ENCODE data around the gene CD69.

CD69 gene

DNA sequence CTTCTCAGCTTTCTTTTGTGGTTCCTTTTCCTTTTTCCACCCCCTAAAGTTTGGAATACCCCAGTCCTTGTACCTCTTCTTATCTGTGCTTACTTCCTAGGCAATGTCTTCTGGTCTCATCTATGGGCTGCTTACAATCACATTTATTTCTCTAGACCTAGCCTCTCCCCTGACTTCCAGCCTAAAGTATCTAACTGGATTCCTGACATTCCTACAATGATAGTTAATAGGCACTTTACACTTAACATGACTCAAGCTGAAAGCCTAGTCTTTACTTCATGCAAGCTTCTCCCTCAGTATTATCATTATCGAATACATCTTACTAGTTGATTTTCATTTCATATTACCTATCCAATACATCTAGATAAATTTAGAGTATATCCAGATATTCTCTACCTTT lies 49.0 kb downstream of the CD69 start (continued):
- TF ChIP-seq, protein P1, sequence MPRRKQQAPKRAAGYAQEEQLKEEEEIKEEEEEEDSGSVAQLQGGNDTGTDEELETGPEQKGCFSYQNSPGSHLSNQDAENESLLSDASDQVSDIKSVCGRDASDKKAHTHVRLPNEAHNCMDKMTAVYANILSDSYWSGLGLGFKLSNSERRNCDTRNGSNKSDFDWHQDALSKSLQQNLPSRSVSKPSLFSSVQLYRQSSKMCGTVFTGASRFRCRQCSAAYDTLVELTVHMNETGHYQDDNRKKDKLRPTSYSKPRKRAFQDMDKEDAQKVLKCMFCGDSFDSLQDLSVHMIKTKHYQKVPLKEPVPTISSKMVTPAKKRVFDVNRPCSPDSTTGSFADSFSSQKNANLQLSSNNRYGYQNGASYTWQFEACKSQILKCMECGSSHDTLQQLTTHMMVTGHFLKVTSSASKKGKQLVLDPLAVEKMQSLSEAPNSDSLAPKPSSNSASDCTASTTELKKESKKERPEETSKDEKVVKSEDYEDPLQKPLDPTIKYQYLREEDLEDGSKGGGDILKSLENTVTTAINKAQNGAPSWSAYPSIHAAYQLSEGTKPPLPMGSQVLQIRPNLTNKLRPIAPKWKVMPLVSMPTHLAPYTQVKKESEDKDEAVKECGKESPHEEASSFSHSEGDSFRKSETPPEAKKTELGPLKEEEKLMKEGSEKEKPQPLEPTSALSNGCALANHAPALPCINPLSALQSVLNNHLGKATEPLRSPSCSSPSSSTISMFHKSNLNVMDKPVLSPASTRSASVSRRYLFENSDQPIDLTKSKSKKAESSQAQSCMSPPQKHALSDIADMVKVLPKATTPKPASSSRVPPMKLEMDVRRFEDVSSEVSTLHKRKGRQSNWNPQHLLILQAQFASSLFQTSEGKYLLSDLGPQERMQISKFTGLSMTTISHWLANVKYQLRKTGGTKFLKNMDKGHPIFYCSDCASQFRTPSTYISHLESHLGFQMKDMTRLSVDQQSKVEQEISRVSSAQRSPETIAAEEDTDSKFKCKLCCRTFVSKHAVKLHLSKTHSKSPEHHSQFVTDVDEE (CRISPR knock-in tag; IDR thresholded peaks at IDR 0.05): no peak
- TF ChIP-seq TOX (CRISPR knock-in tag; IDR thresholded peaks at IDR 0.05; ENCODE audit: borderline replicate concordance) (no peak), GLIS3 (CRISPR knock-in tag; IDR thresholded peaks at IDR 0.05) (no peak), ZNF8 (CRISPR knock-in tag; IDR thresholded peaks at IDR 0.05) (no peak), RARB (CRISPR knock-in tag; IDR thresholded peaks at IDR 0.05) (no peak), ZC3H10 (CRISPR knock-in tag; IDR thresholded peaks at IDR 0.05) (no peak)
- TF ChIP-seq, protein P2, sequence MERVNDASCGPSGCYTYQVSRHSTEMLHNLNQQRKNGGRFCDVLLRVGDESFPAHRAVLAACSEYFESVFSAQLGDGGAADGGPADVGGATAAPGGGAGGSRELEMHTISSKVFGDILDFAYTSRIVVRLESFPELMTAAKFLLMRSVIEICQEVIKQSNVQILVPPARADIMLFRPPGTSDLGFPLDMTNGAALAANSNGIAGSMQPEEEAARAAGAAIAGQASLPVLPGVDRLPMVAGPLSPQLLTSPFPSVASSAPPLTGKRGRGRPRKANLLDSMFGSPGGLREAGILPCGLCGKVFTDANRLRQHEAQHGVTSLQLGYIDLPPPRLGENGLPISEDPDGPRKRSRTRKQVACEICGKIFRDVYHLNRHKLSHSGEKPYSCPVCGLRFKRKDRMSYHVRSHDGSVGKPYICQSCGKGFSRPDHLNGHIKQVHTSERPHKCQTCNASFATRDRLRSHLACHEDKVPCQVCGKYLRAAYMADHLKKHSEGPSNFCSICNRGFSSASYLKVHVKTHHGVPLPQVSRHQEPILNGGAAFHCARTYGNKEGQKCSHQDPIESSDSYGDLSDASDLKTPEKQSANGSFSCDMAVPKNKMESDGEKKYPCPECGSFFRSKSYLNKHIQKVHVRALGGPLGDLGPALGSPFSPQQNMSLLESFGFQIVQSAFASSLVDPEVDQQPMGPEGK (CRISPR knock-in tag; IDR thresholded peaks at IDR 0.05; ENCODE audit: borderline replicate concordance): no peak

DNA sequence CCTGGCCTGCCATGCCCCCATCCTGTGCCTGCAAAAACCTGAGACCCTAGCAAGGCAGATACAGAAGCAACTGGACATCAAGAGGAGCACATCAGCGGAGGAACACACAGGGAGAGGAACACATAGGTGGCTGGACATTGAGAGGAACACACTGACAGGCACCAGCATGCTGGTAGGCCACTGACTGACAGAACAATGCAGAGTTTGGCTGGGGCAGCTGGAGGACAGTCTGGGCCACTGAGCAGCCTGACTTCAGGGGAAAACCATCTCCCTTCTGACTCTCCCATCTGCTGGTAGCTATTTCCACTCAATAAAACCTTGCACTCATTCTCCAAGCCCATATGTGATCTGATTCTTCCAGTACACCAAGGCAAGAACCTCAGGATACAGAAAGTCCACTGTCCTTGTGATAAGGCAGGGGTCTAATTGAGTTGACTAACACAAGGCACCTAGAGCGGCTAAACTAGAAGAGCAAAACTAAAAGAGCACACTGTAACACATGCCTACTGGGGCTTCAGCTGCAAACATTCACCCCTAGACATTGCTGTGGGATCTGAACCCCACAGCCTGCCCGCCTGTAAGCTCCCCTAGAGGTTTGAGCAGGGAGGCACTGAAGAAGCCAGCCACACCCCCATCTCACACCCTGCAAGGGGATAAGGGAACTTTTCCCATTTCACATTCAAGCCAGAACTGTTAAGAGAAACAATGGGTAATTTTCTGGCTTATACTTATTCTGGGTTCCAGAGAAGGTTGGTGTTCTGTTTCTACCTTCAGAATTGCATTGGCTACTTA lies 49.9 kb downstream of the CD69 start:
- TF ChIP-seq ZFP30 (CRISPR knock-in tag; IDR thresholded peaks at IDR 0.05): no peak
- TF ChIP-seq, protein P2 (CRISPR knock-in tag; IDR thresholded peaks at IDR 0.05; ENCODE audit: borderline replicate concordance): no peak
- no peak for TF ChIP-seq BACH2 (CRISPR knock-in tag; IDR thresholded peaks at IDR 0.05; ENCODE audit: borderline replicate concordance)
- TF ChIP-seq ISL1 (CRISPR knock-in tag; IDR thresholded peaks at IDR 0.05): no peak
- no peak for TF ChIP-seq TCF4 (CRISPR knock-in tag; IDR thresholded peaks at IDR 0.05; ENCODE audit: borderline replicate concordance)
- TF ChIP-seq PPARA (CRISPR knock-in tag; IDR thresholded peaks at IDR 0.05; ENCODE audit: borderline replicate concordance): no peak
- no peak for TF ChIP-seq ZFP3 (CRISPR knock-in tag; IDR thresholded peaks at IDR 0.05)
- TF ChIP-seq OSR1 (CRISPR knock-in tag; IDR thresholded peaks at IDR 0.05): no peak
- no peak for ATAC-seq

DNA sequence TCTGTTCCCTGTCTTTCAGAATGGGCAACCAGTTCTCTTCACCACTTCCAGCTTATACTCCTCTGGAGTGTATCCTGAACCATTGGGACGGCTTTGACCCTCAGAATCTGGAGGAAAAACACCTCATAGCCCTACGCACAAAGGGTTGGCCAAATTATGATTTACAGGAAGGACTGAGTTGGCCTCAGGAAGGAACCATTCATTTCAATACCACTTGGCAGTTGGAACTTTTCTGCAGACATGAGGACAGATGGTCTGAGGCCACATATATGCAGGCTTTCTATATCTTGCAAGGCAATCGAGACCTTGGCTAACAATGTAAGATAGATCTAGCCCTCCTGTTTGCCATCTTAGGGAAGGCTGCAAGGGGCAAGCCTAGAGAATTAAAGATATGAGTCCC lies 51.8 kb downstream of the CD69 start:
- ATAC-seq: no peak
- TF ChIP-seq ZFP3 (CRISPR knock-in tag; IDR thresholded peaks at IDR 0.05) (no peak), CSDC2 (CRISPR knock-in tag; IDR thresholded peaks at IDR 0.05) (no peak), ZNF8 (CRISPR knock-in tag; IDR thresholded peaks at IDR 0.05) (no peak), GLIS3 (CRISPR knock-in tag; IDR thresholded peaks at IDR 0.05) (no peak), BACH2 (CRISPR knock-in tag; IDR thresholded peaks at IDR 0.05; ENCODE audit: borderline replicate concordance) (no peak), ZFP30 (CRISPR knock-in tag; IDR thresholded peaks at IDR 0.05) (no peak), PPARA (CRISPR knock-in tag; IDR thresholded peaks at IDR 0.05; ENCODE audit: borderline replicate concordance) (no peak), ESRRG (CRISPR knock-in tag; IDR thresholded peaks at IDR 0.05) (no peak), SNAI2 (CRISPR knock-in tag; IDR thresholded peaks at IDR 0.05) (no peak), RARB (CRISPR knock-in tag; IDR thresholded peaks at IDR 0.05) (no peak), TOX (CRISPR knock-in tag; IDR thresholded peaks at IDR 0.05; ENCODE audit: borderline replicate concordance) (no peak), ZNF565 (CRISPR knock-in tag; conservative IDR thresholded peaks at IDR 0.05; ENCODE audit: low read depth) (no peak), ZNF70 (CRISPR knock-in tag; IDR thresholded peaks at IDR 0.05) (no peak)
- TF ChIP-seq, protein P2 (CRISPR knock-in tag; IDR thresholded peaks at IDR 0.05; ENCODE audit: borderline replicate concordance): no peak
- TF ChIP-seq, protein P3, sequence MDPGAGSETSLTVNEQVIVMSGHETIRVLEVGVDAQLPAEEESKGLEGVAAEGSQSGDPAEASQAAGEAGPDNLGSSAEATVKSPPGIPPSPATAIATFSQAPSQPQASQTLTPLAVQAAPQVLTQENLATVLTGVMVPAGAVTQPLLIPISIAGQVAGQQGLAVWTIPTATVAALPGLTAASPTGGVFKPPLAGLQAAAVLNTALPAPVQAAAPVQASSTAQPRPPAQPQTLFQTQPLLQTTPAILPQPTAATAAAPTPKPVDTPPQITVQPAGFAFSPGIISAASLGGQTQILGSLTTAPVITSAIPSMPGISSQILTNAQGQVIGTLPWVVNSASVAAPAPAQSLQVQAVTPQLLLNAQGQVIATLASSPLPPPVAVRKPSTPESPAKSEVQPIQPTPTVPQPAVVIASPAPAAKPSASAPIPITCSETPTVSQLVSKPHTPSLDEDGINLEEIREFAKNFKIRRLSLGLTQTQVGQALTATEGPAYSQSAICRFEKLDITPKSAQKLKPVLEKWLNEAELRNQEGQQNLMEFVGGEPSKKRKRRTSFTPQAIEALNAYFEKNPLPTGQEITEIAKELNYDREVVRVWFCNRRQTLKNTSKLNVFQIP (CRISPR knock-in tag; IDR thresholded peaks at IDR 0.05; ENCODE audit: borderline replicate concordance, low read depth): no peak
- TF ChIP-seq, protein P4, sequence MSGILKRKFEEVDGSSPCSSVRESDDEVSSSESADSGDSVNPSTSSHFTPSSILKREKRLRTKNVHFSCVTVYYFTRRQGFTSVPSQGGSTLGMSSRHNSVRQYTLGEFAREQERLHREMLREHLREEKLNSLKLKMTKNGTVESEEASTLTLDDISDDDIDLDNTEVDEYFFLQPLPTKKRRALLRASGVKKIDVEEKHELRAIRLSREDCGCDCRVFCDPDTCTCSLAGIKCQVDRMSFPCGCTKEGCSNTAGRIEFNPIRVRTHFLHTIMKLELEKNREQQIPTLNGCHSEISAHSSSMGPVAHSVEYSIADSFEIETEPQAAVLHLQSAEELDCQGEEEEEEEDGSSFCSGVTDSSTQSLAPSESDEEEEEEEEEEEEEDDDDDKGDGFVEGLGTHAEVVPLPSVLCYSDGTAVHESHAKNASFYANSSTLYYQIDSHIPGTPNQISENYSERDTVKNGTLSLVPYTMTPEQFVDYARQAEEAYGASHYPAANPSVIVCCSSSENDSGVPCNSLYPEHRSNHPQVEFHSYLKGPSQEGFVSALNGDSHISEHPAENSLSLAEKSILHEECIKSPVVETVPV (CRISPR knock-in tag; IDR thresholded peaks at IDR 0.05): no peak

Data from SK-N-SH treated with all-trans-retinoic acid at 6 μM for 48 hours (cell line).